Sigmoid colon (tissue), 4 donors: ENCODE results near the gene TFR2.

ENCODE experiments used
- CTCF ChIP-seq, 4 experiments: fragments of 450-650 bp in 3 of 4; fragments of 200-600 bp in 1 of 4; IDR thresholded peaks; one replicate each; pipeline ENCODE4 v1.5.1; 2016 to 2019; ENCODE audit warnings: antibody characterized with exemption in 4 of 4, mild to moderate bottlenecking in 3 of 4, moderate library complexity in 2 of 4
- EP300 ChIP-seq, 4 donors: sonication (generic); formaldehyde crosslinking; IDR thresholded peaks; one replicate each; pipeline ENCODE4 v1.6.1; 2017; ENCODE audit warnings: antibody characterized with exemption in 4 of 4
- POLR2A ChIP-seq, 2 donors: fragments of 450-650 bp; IDR thresholded peaks; one replicate each; pipeline ENCODE4 v1.6.1; 2016; ENCODE audit warnings: antibody characterized with exemption in 2 of 2, mild to moderate bottlenecking in 2 of 2, moderate library complexity in 2 of 2
- POLR2AphosphoS5 ChIP-seq, 4 donors: sonication (generic); formaldehyde crosslinking; IDR thresholded peaks; one replicate each; pipeline ENCODE4 v1.6.1; 2017; ENCODE audit warnings: antibody characterized with exemption in 4 of 4

- TF ChIP-seq CTCF (IDR thresholded peaks at IDR 0.05) (no peak), EP300 (IDR thresholded peaks at IDR 0.05) (no peak), POLR2AphosphoS5 (IDR thresholded peaks at IDR 0.05) (no peak), POLR2A (IDR thresholded peaks at IDR 0.05) (no peak)
Observed at GRCh38 chr7:100620239-100620638, 21.1 kb downstream of the TFR2 start.
